Progenitor cell of endocrine pancreas (in vitro differentiated cells): Measurements from ENCODE around the gene SLC9A9. TPM values are rescaled to one million over a fixed set of nuclear protein-coding genes. Genes with fewer than 3 reads are reported as not detected.

ENCODE experiments used
- DNase-seq: peaks from one replicate; pipeline ENCODE4 v3.0.0; 2021; ENCODE audit warnings: low spot score; ENCODE audit not compliant: unreplicated experiment
- H3K27ac Mint-ChIP-seq: 2 replicates; pipeline ENCODE4 v1.8.0; 2021; ENCODE audit warnings: mild to moderate bottlenecking, moderate library complexity, mixed read lengths
- H3K27me3 Mint-ChIP-seq: 2 replicates; pipeline ENCODE4 v1.8.0; 2021; ENCODE audit warnings: mixed read lengths
- H3K36me3 Mint-ChIP-seq: 2 replicates; pipeline ENCODE4 v1.8.0; 2022; ENCODE audit warnings: mixed read lengths; ENCODE audit not compliant: insufficient read depth
- H3K4me1 Mint-ChIP-seq: 2 replicates; pipeline ENCODE4 v1.8.0; 2021; ENCODE audit warnings: low read depth, mixed read lengths
- H3K4me3 Mint-ChIP-seq: 2 replicates; pipeline ENCODE4 v1.8.0; 2021; ENCODE audit warnings: low read depth, mild to moderate bottlenecking, moderate library complexity, mixed read lengths
- H3K9me3 Mint-ChIP-seq: 2 replicates; pipeline ENCODE4 v1.8.0; 2021; ENCODE audit warnings: low read depth, mixed read lengths
- CTCF ChIP-seq: fragments of 200-600 bp; sonication (generic); IDR thresholded peaks from one replicate; pipeline ENCODE4 v1.5.0; 2021; ENCODE audit warnings: antibody characterized with exemption, mild to moderate bottlenecking; ENCODE audit not compliant: unreplicated experiment
- total RNA-seq: library from RNA; stranded (reverse); gene quantifications from 2 replicates; pipeline ENCODE4 v1.2.1, GENCODE V29; 2021

SLC9A9 gene
- total RNA-seq, 1 donor from 2014 or later: 0.17 TPM

- Mint-ChIP-seq H3K36me3 (no peaks in the 10 kb centered on the region), H3K4me3 (no peak overlapping the region), H3K27me3 (peaks cover 2% of the 10 kb centered on the region), H3K4me1 (peaks cover 9% of the 10 kb centered on the region), H3K9me3 (peaks cover 1% of the 10 kb centered on the region), H3K27ac (no peak overlapping the region)
- no peak for TF ChIP-seq CTCF
- no peak for DNase-seq
Measured at GRCh38 chr3:143429628-143430514, 418.4 kb downstream of the SLC9A9 start.

- DNase-seq: no peak
- Mint-ChIP-seq H3K27me3 (peaks cover 2% of the 10 kb centered on the region), H3K9me3 (peaks cover 5% of the 10 kb centered on the region), H3K4me3 (no peak overlapping the region), H3K36me3 (no peaks in the 10 kb centered on the region), H3K27ac (no peak overlapping the region), H3K4me1 (peaks cover 9% of the 10 kb centered on the region)
- no peak for TF ChIP-seq CTCF
Measured at GRCh38 chr3:143428294-143428693, 420.0 kb downstream of the SLC9A9 start.

- Mint-ChIP-seq H3K27ac (no peak overlapping the region), H3K27me3 (peaks cover 2% of the 10 kb centered on the region), H3K4me1 (peaks cover 6% of the 10 kb centered on the region), H3K4me3 (no peak overlapping the region), H3K36me3 (no peaks in the 10 kb centered on the region), H3K9me3 (peaks cover 5% of the 10 kb centered on the region)
- TF ChIP-seq CTCF: no peak
- no peak for DNase-seq
Measured at GRCh38 chr3:143427631-143428030, 420.6 kb downstream of the SLC9A9 start.

- H3K4me1 Mint-ChIP-seq: peaks cover 2% of the 10 kb centered on the region
Measured at GRCh38 chr3:143424874-143425273, 423.4 kb downstream of the SLC9A9 start.

GRCh38 chr3:143421556-143421955 lies 426.7 kb downstream of the SLC9A9 start:
- H3K27ac Mint-ChIP-seq: no peak overlapping the region
- DNase-seq: no peak
- no peaks in the 10 kb centered on the region for H3K4me1 Mint-ChIP-seq
- H3K4me3 Mint-ChIP-seq: no peak overlapping the region
- no peaks in the 10 kb centered on the region for H3K36me3 Mint-ChIP-seq
- peaks cover 3% of the 10 kb centered on the region for H3K27me3 Mint-ChIP-seq
- TF ChIP-seq CTCF: no peak
- H3K9me3 Mint-ChIP-seq: peaks cover 5% of the 10 kb centered on the region

More at GRCh38 chr3:143424874-143425273, 423.4 kb downstream of the SLC9A9 start:
- H3K9me3 Mint-ChIP-seq: peaks cover 5% of the 10 kb centered on the region
- peaks cover 2% of the 10 kb centered on the region for H3K27me3 Mint-ChIP-seq
- no peak overlapping the region for H3K27ac Mint-ChIP-seq
- no peak for DNase-seq
- H3K36me3 Mint-ChIP-seq: no peaks in the 10 kb centered on the region
- TF ChIP-seq CTCF: no peak
- no peak overlapping the region for H3K4me3 Mint-ChIP-seq
